Gastrocnemius medialis (tissue), 4 donors: ENCODE results near the gene STARD8. TPM values are rescaled to one million over a fixed set of nuclear protein-coding genes. Genes with fewer than 3 reads are reported as not detected.
A peak's percentile ranks its signal among the peaks of the same experiment; 100 is the strongest.

Experiments used
- ATAC-seq, 2 donors: fragments of 150-250 bp; one replicate each; pipeline ENCODE4 v1.9.1; 2016
- DNase-seq, 2 donors: peaks; one replicate each; pipeline ENCODE4 v3.0.0-alpha.2; 2019
- H3K27ac ChIP-seq, 4 donors: fragments of 200-600 bp; sonication (generic); 1 replicate in 1 of 4; 2 replicates in 3 of 4; pipeline ENCODE4 v1.5.1; 2016 to 2018; ENCODE audit warnings: mild to moderate bottlenecking in 2 of 4, moderate library complexity in 1 of 4
- H3K27me3 ChIP-seq, 3 donors: fragments of 200-600 bp; sonication (generic) in 2 of 3; 1 replicate in 1 of 3; 2 replicates in 2 of 3; pipeline versions ENCODE4 v1.5.1 to v1.6.0; 2016 to 2019; ENCODE audit warnings: mild to moderate bottlenecking in 1 of 3, moderate library complexity in 1 of 3
- H3K36me3 ChIP-seq, 2 donors: fragments of 200-600 bp; sonication (generic) in 1 of 2; one replicate each; pipeline ENCODE4 v1.5.1; 2017 to 2018
- H3K4me1 ChIP-seq, 2 donors: fragments of 200-600 bp; sonication (generic) in 1 of 2; one replicate each; pipeline ENCODE4 v1.5.1; 2016 to 2017; ENCODE audit warnings: mild to moderate bottlenecking in 2 of 2
- H3K4me3 ChIP-seq, 4 donors: fragments of 200-600 bp; sonication (generic) in 3 of 4; 1 replicate in 1 of 4; 2 replicates in 3 of 4; pipeline ENCODE4 v1.5.1; 2016 to 2019; ENCODE audit warnings: mild to moderate bottlenecking in 2 of 4
- H3K9me3 ChIP-seq, 3 donors: fragments of 200-600 bp; sonication (generic) in 2 of 3; 1 replicate in 1 of 3; 2 replicates in 2 of 3; pipeline ENCODE4 v1.5.1; 2016 to 2019
- CTCF ChIP-seq, 5 experiments: fragments of 450-650 bp in 3 of 5; fragments of 200-600 bp in 2 of 5; sonication (generic) in 2 of 5; IDR thresholded peaks in 4 of 5; conservative IDR thresholded peaks in 1 of 5; 1 replicate in 4 of 5; 2 replicates in 1 of 5; pipeline ENCODE4 v1.5.1; 2016 to 2019; ENCODE audit warnings: antibody characterized with exemption in 5 of 5, mild to moderate bottlenecking in 3 of 5, moderate library complexity in 3 of 5
- POLR2A ChIP-seq, 2 donors: fragments of 450-650 bp; IDR thresholded peaks; one replicate each; pipeline ENCODE4 v1.6.1; 2017; ENCODE audit warnings: antibody characterized with exemption in 2 of 2, mild to moderate bottlenecking in 2 of 2, moderate library complexity in 2 of 2
- in situ Hi-C, 4 donors: fragments of 200-750 bp; cut with MboI; loops; one replicate each; pipeline versions ENCODE4 v1.15.0 to v1.8.0; 2017; ENCODE audit warnings: low sequenced_read_pairs in 4 of 4
- intact Hi-C: fragments of 100-400 bp; cut with DNase I; formaldehyde crosslinking; loops from one replicate; pipeline ENCODE4 v1.15.1; 2023; ENCODE audit warnings: low total_unique reads
- total RNA-seq, 4 donors: library from RNA; depleted of rRNA; stranded (reverse); fragments of >200 nt; gene quantifications; one replicate each; pipeline versions ENCODE4 v1.1.0 to v1.2.3, GENCODE V29; 2016

The STARD8 gene
- total RNA-seq, 4 donors from 2014 or later, result 6.6 to 9.4 (median 9.1) TPM

GRCh38 chrX:68743754-68744153 lies 96.3 kb downstream of the STARD8 start:
- Histone ChIP-seq H3K4me3 (no peak overlapping the region), H3K9me3 (no peaks in the 10 kb centered on the region), H3K27ac (no peak overlapping the region), H3K27me3 (no peaks in the 10 kb centered on the region), H3K4me1 (no peaks in the 10 kb centered on the region), H3K36me3 (no peaks in the 10 kb centered on the region)
- DNase-seq, result no peak
- ATAC-seq, result no peak
- in situ Hi-C loops (no loop called here), intact Hi-C loops (no loop called here)
- TF ChIP-seq CTCF (IDR thresholded peaks at IDR 0.05 in 4 of 5, conservative IDR thresholded peaks at IDR 0.05 in 1 of 5), result no peak
- no peak for TF ChIP-seq POLR2A (IDR thresholded peaks at IDR 0.05)

- Histone ChIP-seq H3K4me3 (no peak overlapping the region), H3K4me1 (no peaks in the 10 kb centered on the region), H3K27me3 (no peaks in the 10 kb centered on the region), H3K9me3 (no peaks in the 10 kb centered on the region), H3K27ac (no peak overlapping the region), H3K36me3 (no peaks in the 10 kb centered on the region)
- intact Hi-C loops (no loop called here), in situ Hi-C loops (no loop called here)
- ATAC-seq (no peak), DNase-seq (no peak)
- TF ChIP-seq POLR2A (IDR thresholded peaks at IDR 0.05), result no peak
- TF ChIP-seq CTCF (IDR thresholded peaks at IDR 0.05 in 4 of 5, conservative IDR thresholded peaks at IDR 0.05 in 1 of 5), result no peak
Observed at GRCh38 chrX:68746988-68747387, 99.5 kb downstream of the STARD8 start.

GRCh38 chrX:68748030-68748429 lies 100.6 kb downstream of the STARD8 start:
- Histone ChIP-seq H3K27ac (peak overlapping the region in 1 of 4 donors; percentile 14), H3K27me3 (no peaks in the 10 kb centered on the region), H3K36me3 (no peaks in the 10 kb centered on the region), H3K4me1 (no peaks in the 10 kb centered on the region), H3K4me3 (no peak overlapping the region), H3K9me3 (no peaks in the 10 kb centered on the region)
- in situ Hi-C loops (no loop called here), intact Hi-C loops (no loop called here)
- ATAC-seq (no peak), DNase-seq (no peak)
- no peak for TF ChIP-seq CTCF (IDR thresholded peaks at IDR 0.05 in 4 of 5, conservative IDR thresholded peaks at IDR 0.05 in 1 of 5)
- TF ChIP-seq POLR2A (IDR thresholded peaks at IDR 0.05), result no peak

GRCh38 chrX:68749426-68749825 lies 102.0 kb downstream of the STARD8 start:
- no peak for TF ChIP-seq CTCF (IDR thresholded peaks at IDR 0.05 in 4 of 5, conservative IDR thresholded peaks at IDR 0.05 in 1 of 5)
- TF ChIP-seq POLR2A (IDR thresholded peaks at IDR 0.05), result no peak
- intact Hi-C loops, result no loop called here
- H3K27ac ChIP-seq, result no peak overlapping the region
- H3K9me3 ChIP-seq, result no peaks in the 10 kb centered on the region
- no peak for ATAC-seq
- in situ Hi-C loops, result no loop called here
- no peaks in the 10 kb centered on the region for H3K27me3 ChIP-seq
- no peaks in the 10 kb centered on the region for H3K36me3 ChIP-seq
- H3K4me1 ChIP-seq, result no peaks in the 10 kb centered on the region
- no peak overlapping the region for H3K4me3 ChIP-seq
- no peak for DNase-seq

- intact Hi-C loops, result no loop called here
- H3K36me3 ChIP-seq, result no peaks in the 10 kb centered on the region
- no peaks in the 10 kb centered on the region for H3K4me1 ChIP-seq
- H3K9me3 ChIP-seq, result no peaks in the 10 kb centered on the region
- TF ChIP-seq CTCF (IDR thresholded peaks at IDR 0.05 in 4 of 5, conservative IDR thresholded peaks at IDR 0.05 in 1 of 5) (no peak), POLR2A (IDR thresholded peaks at IDR 0.05) (no peak)
- ATAC-seq (no peak), DNase-seq (no peak)
- H3K27ac ChIP-seq, result no peak overlapping the region
- H3K4me3 ChIP-seq, result no peak overlapping the region
- in situ Hi-C loops, result no loop called here
- no peaks in the 10 kb centered on the region for H3K27me3 ChIP-seq
Observed at GRCh38 chrX:68750316-68750715, 102.8 kb downstream of the STARD8 start.
